WTC11 (cell line): ENCODE measurements around the gene PC. TPM values are rescaled to one million over a fixed set of nuclear protein-coding genes. Genes with fewer than 3 reads are reported as not detected.

Experiments
- ATAC-seq: fragments of 200-7000 bp; cut with Tn5 transposase; 2 replicates; pipeline ENCODE4 v1.10.0; 2021; ENCODE audit warnings: mild to moderate bottlenecking, moderate library complexity
- CTCF ChIA-PET: fragments of 300-600 bp; sonication (Branson Sonifier 250); formaldehyde crosslinking; loops from one replicate; lab custom pipeline; 2021; ENCODE audit warnings: antibody characterized with exemption; lab: Charles Lee
- POLR2A ChIA-PET: fragments of 350-600 bp; sonication (Branson Sonifier 250); formaldehyde crosslinking; loops from one replicate; lab custom pipeline; 2021; ENCODE audit warnings: antibody characterized with exemption; lab: Charles Lee
- DNase-seq: peaks from one replicate; pipeline ENCODE4 v3.0.0; 2021; ENCODE audit warnings: low spot score
- H3K27ac Mint-ChIP-seq: 2 replicates; pipeline ENCODE4 v1.8.0; 2021; ENCODE audit warnings: mixed read lengths
- H3K27me3 Mint-ChIP-seq: 2 replicates; pipeline ENCODE4 v1.8.0; 2021; ENCODE audit warnings: low read depth, mild to moderate bottlenecking, moderate library complexity, mixed read lengths
- H3K36me3 Mint-ChIP-seq: 2 replicates; pipeline ENCODE4 v1.8.0; 2021; ENCODE audit warnings: mixed read lengths
- H3K4me1 Mint-ChIP-seq: 2 replicates; pipeline ENCODE4 v1.8.0; 2022; ENCODE audit warnings: mixed read lengths
- H3K4me3 Mint-ChIP-seq: 2 replicates; pipeline ENCODE4 v1.8.0; 2021; ENCODE audit warnings: mild to moderate bottlenecking, moderate library complexity, mixed read lengths
- H3K9me3 Mint-ChIP-seq: 2 replicates; pipeline ENCODE4 v1.8.0; 2021; ENCODE audit warnings: mixed read lengths
- E2F4 ChIP-seq: sonication (generic); formaldehyde crosslinking; IDR thresholded peaks from 2 replicates; pipeline ENCODE4 v1.8.1; 2022; ENCODE audit warnings: low read depth, mild to moderate bottlenecking, moderate library complexity, missing genetic modification reagents, borderline replicate concordance
- ETV6 ChIP-seq: sonication (generic); formaldehyde crosslinking; IDR thresholded peaks from 2 replicates; pipeline ENCODE4 v1.8.1; 2022; ENCODE audit warnings: mild to moderate bottlenecking, missing genetic modification reagents
- FOXJ3 ChIP-seq: sonication (generic); formaldehyde crosslinking; IDR thresholded peaks from 2 replicates; pipeline ENCODE4 v1.9.0; 2021; ENCODE audit warnings: missing genetic modification reagents, mild to moderate bottlenecking, borderline replicate concordance
- FOXP1 ChIP-seq: sonication (generic); formaldehyde crosslinking; IDR thresholded peaks from 2 replicates; pipeline ENCODE4 v1.8.0; 2022; ENCODE audit warnings: missing genetic modification reagents, mild to moderate bottlenecking, moderate library complexity, borderline replicate concordance
- NFE2L1 ChIP-seq: sonication (generic); formaldehyde crosslinking; IDR thresholded peaks from 2 replicates; pipeline ENCODE4 v1.8.1; 2023; ENCODE audit warnings: missing genetic modification reagents
- NR1H2 ChIP-seq: sonication (generic); formaldehyde crosslinking; IDR thresholded peaks from 2 replicates; pipeline ENCODE4 v1.9.0; 2021; ENCODE audit warnings: mild to moderate bottlenecking, moderate library complexity, missing genetic modification reagents
- NR3C1 ChIP-seq: sonication (generic); formaldehyde crosslinking; conservative IDR thresholded peaks from 2 replicates; pipeline ENCODE4 v1.8.1; 2023; ENCODE audit warnings: low read depth, mild to moderate bottlenecking, missing genetic modification reagents
- OVOL2 ChIP-seq: fragments of 250-450 bp; sonication (Bioruptor Pico); IDR thresholded peaks from 2 replicates; pipeline ENCODE4 v1.9.0; 2021; ENCODE audit warnings: mild to moderate bottlenecking, borderline replicate concordance
- SMAD3 ChIP-seq: sonication (generic); formaldehyde crosslinking; IDR thresholded peaks from 2 replicates; pipeline ENCODE4 v1.8.0; 2022; ENCODE audit warnings: missing genetic modification reagents, mild to moderate bottlenecking, borderline replicate concordance
- TEAD4 ChIP-seq: sonication (generic); formaldehyde crosslinking; IDR thresholded peaks from 2 replicates; pipeline ENCODE4 v1.8.0; 2022; ENCODE audit warnings: mild to moderate bottlenecking, missing genetic modification reagents
- ZBTB21 ChIP-seq: sonication (generic); formaldehyde crosslinking; IDR thresholded peaks from 2 replicates; pipeline ENCODE4 v1.8.1; 2023; ENCODE audit warnings: mild to moderate bottlenecking, missing genetic modification reagents, borderline replicate concordance
- ZMAT4 ChIP-seq: fragments of 250-450 bp; sonication (Bioruptor Pico); IDR thresholded peaks from 2 replicates; pipeline ENCODE4 v1.9.0; 2021; ENCODE audit warnings: mild to moderate bottlenecking
- ZNF317 ChIP-seq: sonication (generic); formaldehyde crosslinking; IDR thresholded peaks from 2 replicates; pipeline ENCODE4 v1.8.1; 2023; ENCODE audit warnings: low read depth, mild to moderate bottlenecking, moderate library complexity, missing genetic modification reagents, borderline replicate concordance
- ZNF416 ChIP-seq: fragments of 250-450 bp; sonication (Bioruptor Pico); IDR thresholded peaks from 2 replicates; pipeline ENCODE4 v1.9.0; 2021; ENCODE audit warnings: mild to moderate bottlenecking, inconsistent platforms
- ZNF423 ChIP-seq: fragments of 250-450 bp; sonication (Bioruptor Pico); IDR thresholded peaks from 2 replicates; pipeline ENCODE4 v2.1.2; 2022; ENCODE audit warnings: mild to moderate bottlenecking, moderate library complexity
- ZNF671 ChIP-seq: fragments of 250-450 bp; sonication (Bioruptor Pico); IDR thresholded peaks from 2 replicates; pipeline ENCODE4 v1.8.0; 2021; ENCODE audit warnings: mild to moderate bottlenecking
- ZSCAN18 ChIP-seq: fragments of 250-450 bp; sonication (Bioruptor Pico); IDR thresholded peaks from 2 replicates; pipeline ENCODE4 v2.1.2; 2022; ENCODE audit warnings: mild to moderate bottlenecking, moderate library complexity
- total RNA-seq: library from RNA; stranded (reverse); gene quantifications from 3 replicates; pipeline ENCODE4 v1.2.3, GENCODE V29; 2021
- TF ChIP-seq, protein P1 (sequence below): sonication (generic); formaldehyde crosslinking; IDR thresholded peaks from 2 replicates; pipeline ENCODE4 v1.8.1; 2023; ENCODE audit warnings: mild to moderate bottlenecking, missing genetic modification reagents

PC gene
- total RNA-seq, 1 experiment from 2014 or later, result 27.2 TPM

DNA sequence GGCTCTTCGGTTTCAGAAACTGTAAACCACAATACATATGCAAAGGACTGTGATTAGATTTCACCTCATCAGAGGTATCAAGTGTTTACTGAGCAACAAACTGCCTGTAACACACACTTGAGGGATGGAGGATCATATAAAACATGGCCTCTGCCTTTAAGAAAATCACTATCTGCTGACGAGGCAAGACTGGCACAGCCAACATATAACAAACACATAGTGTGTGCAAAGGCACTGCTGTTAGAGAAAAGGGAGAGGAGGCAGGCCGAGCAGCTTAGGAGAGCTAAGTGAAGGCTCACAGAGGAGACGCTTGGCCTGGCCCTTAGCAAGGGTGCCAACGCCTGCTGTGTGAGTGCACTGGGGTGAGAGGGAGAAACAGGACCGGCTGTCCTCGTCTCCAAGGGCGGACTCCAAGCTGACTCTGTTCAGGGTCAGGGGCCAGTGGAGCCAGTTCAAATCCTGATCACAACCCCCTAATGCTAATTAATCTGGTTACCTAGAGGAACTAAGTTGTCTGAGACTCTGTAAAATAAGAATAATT lies 53.1 kb downstream of the PC start:
- Mint-ChIP-seq H3K9me3 (no peaks in the 10 kb centered on the region), H3K4me3 (no peak overlapping the region), H3K27me3 (no peaks in the 10 kb centered on the region), H3K27ac (0 out of 2 replicates have a peak overlapping the region, but pooled peaks have one; percentile 14), H3K36me3 (no peaks in the 10 kb centered on the region), H3K4me1 (peaks cover 40% of the 10 kb centered on the region)
- POLR2A ChIA-PET, result no interaction called here
- no peak for DNase-seq
- CTCF ChIA-PET, result interaction anchor here (0.6 kb wide), 1 partner anchor 117 kb away, joined by 3 read pairs; no protein-coding TSS in a partner anchor
- ATAC-seq, result no peak
- TF ChIP-seq, protein P1, sequence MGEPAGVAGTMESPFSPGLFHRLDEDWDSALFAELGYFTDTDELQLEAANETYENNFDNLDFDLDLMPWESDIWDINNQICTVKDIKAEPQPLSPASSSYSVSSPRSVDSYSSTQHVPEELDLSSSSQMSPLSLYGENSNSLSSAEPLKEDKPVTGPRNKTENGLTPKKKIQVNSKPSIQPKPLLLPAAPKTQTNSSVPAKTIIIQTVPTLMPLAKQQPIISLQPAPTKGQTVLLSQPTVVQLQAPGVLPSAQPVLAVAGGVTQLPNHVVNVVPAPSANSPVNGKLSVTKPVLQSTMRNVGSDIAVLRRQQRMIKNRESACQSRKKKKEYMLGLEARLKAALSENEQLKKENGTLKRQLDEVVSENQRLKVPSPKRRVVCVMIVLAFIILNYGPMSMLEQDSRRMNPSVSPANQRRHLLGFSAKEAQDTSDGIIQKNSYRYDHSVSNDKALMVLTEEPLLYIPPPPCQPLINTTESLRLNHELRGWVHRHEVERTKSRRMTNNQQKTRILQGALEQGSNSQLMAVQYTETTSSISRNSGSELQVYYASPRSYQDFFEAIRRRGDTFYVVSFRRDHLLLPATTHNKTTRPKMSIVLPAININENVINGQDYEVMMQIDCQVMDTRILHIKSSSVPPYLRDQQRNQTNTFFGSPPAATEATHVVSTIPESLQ, result no peak
- TF ChIP-seq ZNF416 (no peak), FOXP1 (no peak), TEAD4 (CRISPR knock-in tag) (no peak), ZNF671 (no peak), NR3C1 (CRISPR knock-in tag) (no peak), NR1H2 (CRISPR knock-in tag) (no peak), ZSCAN18 (CRISPR knock-in tag) (no peak), E2F4 (CRISPR knock-in tag) (no peak), ZBTB21 (CRISPR knock-in tag) (no peak), FOXJ3 (CRISPR knock-in tag) (no peak)

GRCh38 chr11:66904561-66904960 lies 53.6 kb downstream of the PC start:
- no peak overlapping the region; the same call in 1 of the 2 replicates for H3K27ac Mint-ChIP-seq
- TF ChIP-seq NFE2L1 (CRISPR knock-in tag), result no peak
- DNase-seq, result no peak
- H3K9me3 Mint-ChIP-seq, result no peaks in the 10 kb centered on the region
- ChIA-PET CTCF (interaction anchor here (1.3 kb wide), 1 partner anchor 72 kb away, joined by 3 read pairs; no protein-coding TSS in a partner anchor), POLR2A (no interaction called here)
- H3K27me3 Mint-ChIP-seq, result no peaks in the 10 kb centered on the region
- H3K4me1 Mint-ChIP-seq, result peaks cover 39% of the 10 kb centered on the region
- no peaks in the 10 kb centered on the region for H3K36me3 Mint-ChIP-seq
- no peak for ATAC-seq
- H3K4me3 Mint-ChIP-seq, result no peak overlapping the region

DNA sequence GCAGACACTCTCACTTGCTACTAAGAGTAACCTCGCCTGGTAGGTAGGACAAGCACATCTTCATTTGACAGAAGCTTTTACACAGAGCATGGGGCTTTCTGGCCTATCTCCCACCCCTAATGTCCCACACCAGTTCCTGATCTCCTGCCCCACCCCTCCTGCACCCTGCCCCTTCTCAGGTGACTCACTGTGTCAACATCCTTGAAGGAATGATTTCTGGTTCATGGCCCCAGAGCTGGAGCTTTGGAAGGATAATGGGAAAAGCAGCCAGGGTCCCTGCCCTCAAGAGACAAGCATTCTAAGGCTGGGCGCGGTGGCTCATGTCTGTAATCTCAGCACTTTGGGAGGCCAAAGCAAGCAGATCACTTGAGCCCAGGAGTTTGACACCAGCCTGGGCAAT lies 54.1 kb downstream of the PC start:
- ATAC-seq, result no peak
- CTCF ChIA-PET, result interaction anchor here (1.3 kb wide), 1 partner anchor 72 kb away, joined by 3 read pairs; no protein-coding TSS in a partner anchor
- POLR2A ChIA-PET, result no interaction called here
- Mint-ChIP-seq H3K27me3 (no peaks in the 10 kb centered on the region), H3K27ac (no peak overlapping the region), H3K4me3 (no peak overlapping the region), H3K4me1 (peaks cover 37% of the 10 kb centered on the region), H3K36me3 (no peaks in the 10 kb centered on the region), H3K9me3 (no peaks in the 10 kb centered on the region)
- TF ChIP-seq ZNF317 (CRISPR knock-in tag), result no peak
- TF ChIP-seq ETV6 (CRISPR knock-in tag), result no peak
- TF ChIP-seq NR3C1 (CRISPR knock-in tag), result no peak
- TF ChIP-seq SMAD3 (CRISPR knock-in tag), result no peak
- no peak for TF ChIP-seq OVOL2 (CRISPR knock-in tag)
- no peak for TF ChIP-seq E2F4 (CRISPR knock-in tag)
- no peak for TF ChIP-seq ZNF423
- TF ChIP-seq ZMAT4 (CRISPR knock-in tag), result no peak
- no peak for DNase-seq
